Small intestine (tissue), 7 donors: ENCODE data around the gene VPS9D1. TPM values are rescaled to one million over a fixed set of nuclear protein-coding genes. Genes with fewer than 3 reads are reported as not detected.
"Not testable (repeated sequence)": the region's sequence is repeated elsewhere in the genome, so short reads cannot be mapped to it uniquely, and the experiment has no call there.

Experiments used
- DNase-seq, 2 donors: peaks; one replicate each; pipeline versions ENCODE4 v3.0.0 to v3.0.0-alpha.2; 2013
- FAIRE-seq: peaks from 2 replicates; lab custom pipeline; 2012; peaks lifted over from hg19 to GRCh38; lab: Jason Lieb, UNC
- H3K27ac ChIP-seq, 3 donors: one replicate each; pipeline ENCODE4 v1.5.1; 2013; ENCODE audit warnings: low read length in 2 of 3, mild to moderate bottlenecking in 2 of 3, control low read depth in 1 of 3, inconsistent platforms in 1 of 3, low read depth in 1 of 3, moderate library complexity in 1 of 3
- H3K27me3 ChIP-seq, 3 donors: one replicate each; pipeline ENCODE4 v1.6.1; 2013; ENCODE audit warnings: low read length in 3 of 3, inconsistent platforms in 1 of 3; ENCODE audit not compliant: control insufficient read depth in 3 of 3, insufficient read depth in 3 of 3
- H3K36me3 ChIP-seq, 3 donors: one replicate each; pipeline ENCODE4 v1.6.1; 2013; ENCODE audit warnings: low read length in 3 of 3, inconsistent platforms in 1 of 3, low read depth in 1 of 3, mild to moderate bottlenecking in 1 of 3, moderate library complexity in 1 of 3; ENCODE audit not compliant: control insufficient read depth in 3 of 3, insufficient read depth in 2 of 3
- H3K4me1 ChIP-seq, 3 donors: one replicate each; pipeline ENCODE4 v1.6.1; 2013; ENCODE audit warnings: low read length in 2 of 3, inconsistent platforms in 1 of 3, low read depth in 1 of 3, mild to moderate bottlenecking in 1 of 3, moderate library complexity in 1 of 3; ENCODE audit not compliant: control insufficient read depth in 3 of 3, insufficient read depth in 2 of 3
- H3K4me3 ChIP-seq, 3 donors: one replicate each; pipeline ENCODE4 v1.5.1; 2013; ENCODE audit warnings: low read length in 3 of 3, control low read depth in 1 of 3, inconsistent platforms in 1 of 3, low read depth in 1 of 3, mild to moderate bottlenecking in 1 of 3, moderate library complexity in 1 of 3
- H3K9me3 ChIP-seq, 2 donors: one replicate each; pipeline ENCODE4 v1.6.1; 2013; ENCODE audit warnings: low read depth in 1 of 2, low read length in 1 of 2; ENCODE audit not compliant: control insufficient read depth in 2 of 2, insufficient read depth in 1 of 2
- WGBS, 3 donors: extraction: QIAGEN DNeasy Blood & Tissue Kit; methylation state at CpG; one replicate each; pipeline ENCODE4 v1.1.7; 2013; 5-methylcytosine and 5-hydroxymethylcytosine counted together
- polyA plus RNA-seq, 4 donors: library from polyadenylated mRNA; stranded (reverse) in 3 of 4; unstranded in 1 of 4; fragments of 200-250 nt in 3 of 4; fragments of 120-200 nt in 1 of 4; gene quantifications; one replicate each; pipeline versions ENCODE4 v1.2.1 to v1.2.3, GENCODE V29; 2013
- donor health status: healthy with polysubstance abuse.
- donor health status: control.
- donor health status: control.
- donor health status: Bipolar disorder and iron deficiency.
- donor health status: healthy.

The VPS9D1 gene
- polyA plus RNA-seq, 4 donors = 12.3 to 48.5 (median 28.8) TPM

DNA sequence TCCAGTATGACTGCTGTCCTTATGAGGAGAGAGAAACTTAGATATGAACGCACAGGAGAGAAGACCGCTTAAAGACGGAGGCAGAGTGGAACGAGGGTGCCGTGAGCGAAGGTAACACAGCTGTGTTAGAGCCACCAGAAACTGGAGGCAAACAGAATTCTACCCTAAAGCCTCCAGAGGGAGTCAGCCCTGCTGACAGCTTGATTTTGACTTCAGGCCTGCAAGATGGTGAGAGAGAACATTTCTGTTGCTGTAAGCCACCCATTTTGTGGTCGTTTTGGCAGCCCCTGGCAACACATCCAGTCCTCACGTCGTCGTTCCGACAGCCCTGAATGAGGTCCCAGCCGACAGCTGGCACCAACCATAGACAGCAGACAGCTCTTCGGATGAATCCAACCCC is 16.4 kb downstream of the VPS9D1 start:
- Histone ChIP-seq H3K27me3 (no peaks in the 10 kb centered on the region), H3K36me3 (peaks cover 0 to 26% (median 0%) of the 10 kb centered on the region in 3 donors), H3K4me3 (no peak overlapping the region), H3K4me1 (peaks cover 1 to 16% (median 6%) of the 10 kb centered on the region in 3 donors), H3K27ac (no peak overlapping the region), H3K9me3 (no peaks in the 10 kb centered on the region)
- 82 to 88% (median 88%) methylated on average over 13 of the region's 13 CpGs for WGBS, 3 donors
- FAIRE-seq (no peak), DNase-seq (no peak)

DNA sequence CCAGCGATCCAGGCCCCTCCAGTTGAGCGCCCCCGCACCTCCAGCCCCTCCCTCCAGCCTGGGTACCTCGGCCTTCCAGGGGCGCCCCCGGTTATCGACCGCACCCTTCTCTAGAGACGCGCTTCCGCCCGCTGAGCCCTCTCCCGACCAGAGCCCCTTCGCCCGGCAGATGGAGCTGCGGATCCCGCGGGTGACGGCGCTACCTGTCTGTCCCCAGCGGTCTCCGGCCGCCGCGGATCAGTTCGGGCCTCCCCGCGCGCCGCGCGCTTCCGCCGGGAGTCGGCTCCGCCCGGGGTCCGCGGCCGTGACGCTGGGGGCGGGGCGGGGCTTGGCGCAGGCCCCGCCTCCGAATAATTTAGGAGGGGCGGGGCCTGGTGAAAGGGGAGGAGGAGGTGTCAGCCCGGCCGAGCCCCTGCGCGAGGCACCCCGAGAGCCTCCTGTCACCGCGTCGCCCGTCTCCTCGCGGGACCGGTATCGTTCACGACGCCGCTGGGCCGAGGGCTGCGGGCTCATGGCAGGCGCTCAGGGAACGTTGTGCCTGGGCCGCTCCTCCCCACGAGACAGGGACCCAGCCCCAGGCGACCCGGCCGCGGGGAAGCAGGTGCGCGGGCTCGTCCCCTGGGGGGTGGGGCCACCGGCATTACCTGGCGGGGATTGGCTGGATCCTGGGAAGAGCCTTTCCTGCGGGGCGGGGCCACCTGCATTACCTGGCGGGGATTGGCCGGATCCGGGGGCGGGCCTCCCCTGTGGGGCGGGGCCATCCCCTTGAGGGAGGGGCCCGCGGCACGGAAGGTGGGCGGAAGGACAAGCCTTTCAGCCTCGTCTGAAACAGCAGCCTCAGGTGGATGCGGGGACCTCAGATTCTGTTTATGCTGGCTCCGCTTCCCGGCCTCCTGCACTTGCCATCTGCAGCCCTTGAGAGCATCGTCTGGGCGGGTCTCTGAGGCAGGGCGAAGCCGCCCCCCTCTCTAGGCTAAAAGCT is 19.0 kb downstream of the VPS9D1 start, which contains the start of gene SPATA2L:
Gene SPATA2L (minus strand): TSS at position 281 of the 982 bp plus-strand sequence. CDS start 473 bp downstream, outside the sequence.
- H3K4me3 ChIP-seq = peak within 1 kb of the TSS; percentile 60 to 75 (median 63)
- peaks cover 1 to 16% (median 6%) of the 10 kb centered on the region in 3 donors for H3K4me1 ChIP-seq
- H3K9me3 ChIP-seq = no peaks in the 10 kb centered on the region
- peak within 1 kb of the TSS; percentile 95 to 97 (median 96) for H3K27ac ChIP-seq
- no peaks in the 10 kb centered on the region for H3K27me3 ChIP-seq
- WGBS, 3 donors = 0 to 1% (median 1%) methylated on average over 62 to 97 of the region's 97 CpGs
- FAIRE-seq (no peak), DNase-seq (peak; percentile 98 to 99)
- peaks cover 0 to 30% (median 5%) of the 10 kb centered on the region in 3 donors for H3K36me3 ChIP-seq

DNA sequence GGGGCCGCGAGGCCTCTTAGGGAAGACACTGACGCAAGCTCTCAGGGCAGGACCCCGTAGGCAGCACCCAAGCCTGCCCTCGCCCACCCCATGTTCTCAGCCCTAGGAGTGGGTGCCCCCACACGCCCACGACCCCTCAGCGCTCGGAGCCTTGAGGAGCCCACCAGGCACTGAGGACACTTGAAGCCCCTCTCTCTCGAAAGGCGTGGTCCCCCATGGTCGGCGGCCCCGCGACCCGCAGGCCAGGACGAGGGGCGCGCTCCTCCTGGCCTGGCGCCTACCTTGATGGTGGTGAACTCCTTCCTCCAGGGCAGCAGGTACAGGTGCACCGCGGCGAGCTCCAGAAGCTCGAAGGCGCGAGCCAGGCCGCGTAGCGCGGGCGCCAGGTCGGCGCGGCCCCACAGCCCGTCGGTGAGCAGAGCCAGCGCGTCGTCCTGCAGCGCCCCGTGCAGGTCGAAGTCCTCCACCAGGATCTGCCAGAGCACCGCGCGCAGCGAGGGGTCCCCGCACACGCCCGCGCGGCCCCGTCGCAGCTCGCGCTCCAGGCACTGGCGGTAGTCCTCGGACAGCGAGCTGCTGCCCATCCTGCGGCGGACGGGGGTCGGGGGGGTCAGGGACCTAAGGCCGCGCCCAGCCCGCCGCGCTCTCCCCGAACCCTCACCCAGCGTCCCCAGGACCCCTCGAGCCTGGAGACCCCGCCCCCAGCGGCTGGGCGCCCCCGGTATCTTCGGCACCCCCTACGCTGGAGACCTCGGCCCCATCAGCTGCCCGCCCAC is 19.9 kb downstream of the VPS9D1 start:
- Histone ChIP-seq H3K4me1 (peaks cover 1 to 19% (median 6%) of the 10 kb centered on the region in 3 donors), H3K4me3 (peak overlapping the region; percentile 60 to 75 (median 63)), H3K27ac (peak overlapping the region; percentile 95 to 97 (median 96)), H3K36me3 (peaks cover 0 to 39% (median 5%) of the 10 kb centered on the region in 3 donors), H3K9me3 (no peaks in the 10 kb centered on the region), H3K27me3 (no peaks in the 10 kb centered on the region)
- FAIRE-seq = no peak
- DNase-seq = peak; percentile 79 to 93
- 0 to 1% (median 1%) methylated on average over 50 to 78 of the region's 78 CpGs for WGBS, 3 donors

DNA sequence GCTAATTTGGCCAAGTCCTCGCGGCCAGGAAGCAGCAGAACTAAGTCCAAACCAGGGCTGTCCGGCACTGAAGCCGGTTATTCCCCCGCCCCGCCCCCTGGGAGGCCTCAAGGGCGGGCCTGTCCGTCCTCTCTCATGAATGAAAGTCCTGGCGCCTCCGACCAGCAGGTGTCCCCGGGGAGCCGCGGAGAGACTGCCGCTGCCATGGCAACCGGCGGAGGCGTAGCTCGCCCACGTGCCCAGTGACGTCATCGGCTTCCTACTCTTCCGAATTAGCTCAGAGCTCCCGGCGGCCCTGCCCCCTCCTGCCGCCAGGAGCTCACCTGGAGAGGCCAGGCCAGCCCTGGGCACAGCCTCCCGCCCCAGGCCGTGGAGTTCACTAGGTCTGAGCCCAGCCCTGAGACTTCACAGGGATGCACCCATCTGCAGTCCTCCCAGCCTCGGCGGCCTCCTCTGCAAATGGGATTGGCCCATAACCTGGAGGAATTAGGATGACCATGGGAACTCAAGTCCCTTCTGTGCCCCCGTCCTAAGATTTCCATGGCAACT is 20.5 kb downstream of the VPS9D1 start:
- FAIRE-seq (no peak), DNase-seq (peak; percentile 99 to 100)
- peaks cover 1 to 26% (median 6%) of the 10 kb centered on the region in 3 donors for H3K4me1 ChIP-seq
- peak overlapping the region; percentile 95 to 97 (median 96) for H3K27ac ChIP-seq
- no peaks in the 10 kb centered on the region for H3K9me3 ChIP-seq
- H3K36me3 ChIP-seq = peaks cover 0 to 45% (median 5%) of the 10 kb centered on the region in 3 donors
- H3K27me3 ChIP-seq = no peaks in the 10 kb centered on the region
- 0 to 1% (median 1%) methylated on average over 24 to 30 of the region's 30 CpGs for WGBS, 3 donors
- peak overlapping the region in 2 of 3 donors; percentile 53 to 63 for H3K4me3 ChIP-seq

DNA sequence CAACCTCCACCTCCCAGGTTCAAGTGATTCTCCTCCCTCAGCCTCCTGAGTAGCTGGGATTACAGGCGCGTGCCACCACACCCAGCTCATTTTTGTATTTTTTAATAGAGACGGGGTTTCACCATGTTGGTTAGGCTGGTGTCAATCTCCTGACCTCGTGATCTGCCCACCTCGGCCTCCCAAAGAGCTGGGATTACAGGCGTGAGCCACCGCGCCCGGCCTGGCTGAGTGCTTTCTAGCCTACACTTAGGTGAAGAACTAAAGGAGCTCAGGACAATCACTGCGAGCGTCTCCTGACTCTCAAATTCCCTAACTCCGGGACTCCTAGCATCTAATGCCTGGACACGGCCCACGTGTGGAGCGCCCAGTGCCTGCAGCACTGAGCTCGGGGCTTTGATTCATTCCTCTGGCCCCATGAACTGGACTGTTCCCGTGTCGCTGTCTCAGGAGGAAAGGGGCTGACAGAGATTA is 21.0 kb downstream of the VPS9D1 start:
- peak overlapping the region in 2 of 3 donors; percentile 62 to 95 for H3K27ac ChIP-seq
- WGBS, 3 donors = 48 to 58% (median 53%) methylated on average over 18 of the region's 18 CpGs
- H3K9me3 ChIP-seq, FAIRE-seq, H3K27me3 ChIP-seq, DNase-seq: not testable (repeated sequence)
- peak overlapping the region in 1 of 3 donors; percentile 17 for H3K4me3 ChIP-seq
- peaks cover 0 to 50% (median 5%) of the 10 kb centered on the region in 3 donors for H3K36me3 ChIP-seq
- peaks cover 1 to 30% (median 6%) of the 10 kb centered on the region in 3 donors for H3K4me1 ChIP-seq

DNA sequence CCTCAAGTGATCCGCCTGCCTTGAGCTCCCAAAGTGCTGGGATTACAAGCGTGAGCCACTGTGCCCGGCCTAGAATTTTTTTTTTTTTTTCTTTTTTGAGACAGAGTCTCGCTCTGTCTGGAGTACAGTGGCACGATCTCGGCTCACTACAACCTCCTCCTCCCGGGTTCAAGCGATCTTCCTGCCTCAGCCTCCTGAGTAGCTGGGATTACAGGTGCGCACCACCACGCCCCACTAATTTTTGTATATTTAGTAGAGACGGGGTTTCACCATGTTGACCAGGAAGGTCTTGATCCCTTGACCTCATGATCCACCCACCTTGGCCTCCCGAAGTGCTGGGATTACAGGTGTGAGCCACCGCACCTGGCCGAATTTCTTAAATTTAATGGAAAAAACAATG is 22.0 kb downstream of the VPS9D1 start:
- Histone ChIP-seq H3K36me3 (peaks cover 2 to 59% (median 5%) of the 10 kb centered on the region in 3 donors), H3K4me1 (peaks cover 1 to 38% (median 6%) of the 10 kb centered on the region in 3 donors)
- not testable (repeated sequence) for H3K27ac ChIP-seq, H3K4me3 ChIP-seq, FAIRE-seq, H3K27me3 ChIP-seq, DNase-seq, H3K9me3 ChIP-seq
- 95 to 98% (median 97%) methylated on average over 14 of the region's 14 CpGs for WGBS, 3 donors

DNA sequence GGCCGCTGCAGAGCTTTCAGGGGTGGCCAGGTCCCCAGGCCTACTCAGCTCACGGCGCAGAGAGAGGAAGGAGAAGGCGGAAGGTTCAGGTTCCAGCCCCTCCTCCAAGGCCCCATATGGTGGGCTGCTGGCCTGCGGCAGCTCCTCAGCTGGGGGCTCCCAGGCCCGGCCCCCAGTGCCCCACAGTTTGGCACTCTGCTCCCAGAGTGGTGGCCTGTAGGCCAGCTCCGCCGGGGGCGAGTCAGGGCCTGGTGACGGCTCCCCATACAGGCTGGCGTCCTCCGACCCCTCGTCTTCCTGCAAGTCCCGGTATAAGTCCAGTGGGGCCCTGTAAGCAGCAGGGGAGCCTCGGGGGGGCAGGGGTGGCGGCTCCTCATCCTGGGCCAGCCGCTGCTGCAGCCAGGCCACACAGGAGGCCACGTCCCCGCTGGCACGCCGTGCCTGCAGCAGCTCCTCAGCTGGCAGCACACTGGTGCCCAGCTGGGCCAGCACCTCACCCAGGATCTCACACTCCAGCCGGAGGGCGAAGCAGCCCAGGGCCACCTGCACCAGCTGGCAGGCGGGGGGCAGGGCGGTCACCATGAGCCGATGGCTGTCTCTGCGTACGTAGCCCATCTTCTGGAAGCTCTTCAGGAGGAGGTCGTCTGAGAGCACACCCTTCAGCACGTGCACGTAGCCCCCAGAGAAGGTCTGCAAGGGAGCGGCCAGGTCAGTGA is 22.9 kb downstream of the VPS9D1 start:
- FAIRE-seq (no peak), DNase-seq (peak in 1 of 2 donors; percentile 7)
- Histone ChIP-seq H3K27ac (no peak overlapping the region), H3K36me3 (peaks cover 5 to 68% (median 7%) of the 10 kb centered on the region in 3 donors), H3K9me3 (no peaks in the 10 kb centered on the region), H3K27me3 (no peaks in the 10 kb centered on the region), H3K4me3 (no peak overlapping the region), H3K4me1 (peaks cover 1 to 42% (median 6%) of the 10 kb centered on the region in 3 donors)
- 87 to 91% (median 90%) methylated on average over 26 to 32 of the region's 32 CpGs for WGBS, 3 donors
